WI38 (cell line): ENCODE results near the gene ADAMTS3.
"Not testable (repeated sequence)": the region's sequence is repeated elsewhere in the genome, so short reads cannot be mapped to it uniquely, and the experiment has no call there.

Experiments
- H3K4me3 ChIP-seq: 2 replicates; pipeline ENCODE4 v1.5.1; 2011; ENCODE audit warnings: low read depth, mild to moderate bottlenecking, control low read depth, low read length
- TF ChIP-seq, protein P1 (sequence below): IDR thresholded peaks from 2 replicates; pipeline ENCODE4 v1.5.1; 2012; ENCODE audit warnings: low read depth, mild to moderate bottlenecking, control low read depth, low read length

ADAMTS3 gene

GRCh38 chr4:72552447-72552846 lies 16.6 kb downstream of the ADAMTS3 start:
- no peak overlapping the region for H3K4me3 ChIP-seq
- TF ChIP-seq, protein P1, sequence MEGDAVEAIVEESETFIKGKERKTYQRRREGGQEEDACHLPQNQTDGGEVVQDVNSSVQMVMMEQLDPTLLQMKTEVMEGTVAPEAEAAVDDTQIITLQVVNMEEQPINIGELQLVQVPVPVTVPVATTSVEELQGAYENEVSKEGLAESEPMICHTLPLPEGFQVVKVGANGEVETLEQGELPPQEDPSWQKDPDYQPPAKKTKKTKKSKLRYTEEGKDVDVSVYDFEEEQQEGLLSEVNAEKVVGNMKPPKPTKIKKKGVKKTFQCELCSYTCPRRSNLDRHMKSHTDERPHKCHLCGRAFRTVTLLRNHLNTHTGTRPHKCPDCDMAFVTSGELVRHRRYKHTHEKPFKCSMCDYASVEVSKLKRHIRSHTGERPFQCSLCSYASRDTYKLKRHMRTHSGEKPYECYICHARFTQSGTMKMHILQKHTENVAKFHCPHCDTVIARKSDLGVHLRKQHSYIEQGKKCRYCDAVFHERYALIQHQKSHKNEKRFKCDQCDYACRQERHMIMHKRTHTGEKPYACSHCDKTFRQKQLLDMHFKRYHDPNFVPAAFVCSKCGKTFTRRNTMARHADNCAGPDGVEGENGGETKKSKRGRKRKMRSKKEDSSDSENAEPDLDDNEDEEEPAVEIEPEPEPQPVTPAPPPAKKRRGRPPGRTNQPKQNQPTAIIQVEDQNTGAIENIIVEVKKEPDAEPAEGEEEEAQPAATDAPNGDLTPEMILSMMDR, result no peak

DNA sequence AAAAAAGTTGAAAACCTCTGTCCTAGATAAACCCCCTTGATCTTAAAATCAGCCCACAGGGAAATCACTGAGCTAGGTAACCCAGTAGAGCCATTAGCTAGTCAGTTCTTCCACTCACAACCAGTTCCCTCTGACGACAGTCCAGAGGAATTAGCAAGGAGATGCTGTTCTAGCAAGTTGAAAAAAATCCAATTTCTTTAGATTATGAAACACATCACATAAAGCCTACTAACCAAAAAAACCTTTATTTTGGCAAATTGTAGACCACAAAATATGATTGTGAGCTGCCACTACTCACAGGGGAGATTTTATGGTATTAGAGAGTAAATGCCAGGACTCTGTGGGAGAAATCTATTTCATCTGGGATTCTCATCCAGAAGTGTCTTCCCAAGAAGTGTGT lies 22.6 kb downstream of the ADAMTS3 start:
- H3K4me3 ChIP-seq, result no peak overlapping the region
- TF ChIP-seq, protein P1, result no peak

DNA sequence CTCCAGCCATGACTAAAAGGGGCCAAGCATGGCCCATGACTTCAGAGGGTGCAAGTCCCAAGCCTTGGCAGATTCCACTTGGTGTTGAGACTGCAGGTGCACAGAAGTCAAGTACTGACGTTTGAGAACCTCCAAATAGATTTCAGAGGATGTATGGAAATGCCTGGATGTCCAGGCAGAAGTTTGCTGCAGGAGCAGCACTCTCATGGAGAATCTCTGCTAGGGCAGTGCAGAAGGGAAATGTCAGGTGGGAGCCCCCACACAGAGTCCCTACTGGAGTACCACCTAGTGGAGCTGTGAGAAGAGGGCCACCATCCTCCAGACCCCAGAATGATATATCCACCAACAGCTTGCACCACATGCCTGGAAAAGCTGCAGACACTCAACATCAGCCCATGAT lies 28.3 kb downstream of the ADAMTS3 start:
- not testable (repeated sequence) for H3K4me3 ChIP-seq

- TF ChIP-seq, protein P1, result no peak
- no peak overlapping the region for H3K4me3 ChIP-seq
Measured at GRCh38 chr4:72538006-72538405, 31.0 kb downstream of the ADAMTS3 start.

GRCh38 chr4:72536443-72536842 lies 32.6 kb downstream of the ADAMTS3 start:
- H3K4me3 ChIP-seq, result no peak overlapping the region
- TF ChIP-seq, protein P1, result no peak

GRCh38 chr4:72531768-72532290 lies 37.2 kb downstream of the ADAMTS3 start:
- TF ChIP-seq, protein P1, result no peak

GRCh38 chr4:72531322-72531721 lies 37.7 kb downstream of the ADAMTS3 start:
- H3K4me3 ChIP-seq, result no peak overlapping the region

More at GRCh38 chr4:72531768-72532290, 37.2 kb downstream of the ADAMTS3 start:
- no peak overlapping the region for H3K4me3 ChIP-seq

More at GRCh38 chr4:72531322-72531721, 37.7 kb downstream of the ADAMTS3 start:
- TF ChIP-seq, protein P1, result no peak
